Fibroblast of villous mesenchyme (primary cell): ENCODE results near the gene RGS9. TPM values are rescaled to one million over a fixed set of nuclear protein-coding genes. Genes with fewer than 3 reads are reported as not detected.

Experiments
- DNase-seq: peaks from one replicate; pipeline ENCODE4 v3.0.0-alpha.2; 2010; ENCODE audit warnings: low read depth
- H3K4me3 ChIP-seq: 2 replicates; pipeline ENCODE4 v1.5.1; 2011; ENCODE audit warnings: low read depth, mild to moderate bottlenecking, low read length
- total RNA-seq: library from RNA; depleted of rRNA; stranded (reverse); fragments of >200 nt; gene quantifications from 2 replicates; pipeline ENCODE4 v1.2.3, GENCODE V29; 2012
- TF ChIP-seq, protein P1 (sequence below): IDR thresholded peaks from 2 replicates; pipeline ENCODE4 v1.5.1; 2012; ENCODE audit warnings: low read depth, mild to moderate bottlenecking, low read length; ENCODE audit not compliant: insufficient read depth

The RGS9 gene
- total RNA-seq, 1 donor = 2.2 TPM

DNA sequence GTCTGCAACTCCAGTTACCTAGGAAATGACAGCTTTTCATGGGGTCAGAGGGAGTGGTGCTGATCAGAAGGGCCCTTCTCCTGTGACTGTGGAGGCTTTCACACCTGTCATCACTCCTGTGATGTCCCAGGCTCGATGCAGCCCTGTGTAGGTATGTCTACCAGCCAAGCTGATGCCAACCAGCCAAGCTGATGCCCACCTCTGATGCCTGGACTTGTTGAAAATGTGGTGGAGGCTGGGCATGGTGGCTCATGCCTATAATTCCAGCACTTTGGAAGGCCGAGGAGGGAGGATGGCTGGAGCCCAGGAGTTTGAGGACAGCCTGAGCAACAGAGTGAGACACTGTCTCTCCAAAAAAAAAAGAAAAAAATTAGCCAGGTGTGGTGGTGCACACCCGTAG is 33.7 kb upstream of the RGS9 start:
- H3K4me3 ChIP-seq = no peak overlapping the region
- TF ChIP-seq, protein P1, sequence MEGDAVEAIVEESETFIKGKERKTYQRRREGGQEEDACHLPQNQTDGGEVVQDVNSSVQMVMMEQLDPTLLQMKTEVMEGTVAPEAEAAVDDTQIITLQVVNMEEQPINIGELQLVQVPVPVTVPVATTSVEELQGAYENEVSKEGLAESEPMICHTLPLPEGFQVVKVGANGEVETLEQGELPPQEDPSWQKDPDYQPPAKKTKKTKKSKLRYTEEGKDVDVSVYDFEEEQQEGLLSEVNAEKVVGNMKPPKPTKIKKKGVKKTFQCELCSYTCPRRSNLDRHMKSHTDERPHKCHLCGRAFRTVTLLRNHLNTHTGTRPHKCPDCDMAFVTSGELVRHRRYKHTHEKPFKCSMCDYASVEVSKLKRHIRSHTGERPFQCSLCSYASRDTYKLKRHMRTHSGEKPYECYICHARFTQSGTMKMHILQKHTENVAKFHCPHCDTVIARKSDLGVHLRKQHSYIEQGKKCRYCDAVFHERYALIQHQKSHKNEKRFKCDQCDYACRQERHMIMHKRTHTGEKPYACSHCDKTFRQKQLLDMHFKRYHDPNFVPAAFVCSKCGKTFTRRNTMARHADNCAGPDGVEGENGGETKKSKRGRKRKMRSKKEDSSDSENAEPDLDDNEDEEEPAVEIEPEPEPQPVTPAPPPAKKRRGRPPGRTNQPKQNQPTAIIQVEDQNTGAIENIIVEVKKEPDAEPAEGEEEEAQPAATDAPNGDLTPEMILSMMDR = no peak
- no peak for DNase-seq

DNA sequence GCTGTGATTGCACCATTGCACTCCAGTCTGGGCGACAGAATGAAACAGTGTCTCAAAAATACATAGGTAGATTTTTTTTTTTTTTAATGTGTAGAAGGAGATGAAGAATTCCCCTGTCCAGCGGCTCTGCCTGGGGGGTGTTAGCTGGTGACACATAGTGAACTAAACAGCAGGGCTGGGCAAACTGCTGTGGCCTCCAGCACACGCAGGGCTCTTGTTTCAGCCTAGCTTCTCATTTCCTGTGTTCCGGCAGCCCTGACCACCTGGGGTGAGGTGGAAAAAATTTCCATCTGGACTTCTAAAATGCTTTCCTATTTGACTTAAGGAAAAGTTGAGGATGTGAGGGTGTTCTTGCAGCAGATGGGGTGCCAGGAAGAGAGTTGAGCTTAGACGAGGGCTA is 33.3 kb upstream of the RGS9 start:
- no peak for DNase-seq
- H3K4me3 ChIP-seq = no peak overlapping the region
- TF ChIP-seq, protein P1 = no peak

DNA sequence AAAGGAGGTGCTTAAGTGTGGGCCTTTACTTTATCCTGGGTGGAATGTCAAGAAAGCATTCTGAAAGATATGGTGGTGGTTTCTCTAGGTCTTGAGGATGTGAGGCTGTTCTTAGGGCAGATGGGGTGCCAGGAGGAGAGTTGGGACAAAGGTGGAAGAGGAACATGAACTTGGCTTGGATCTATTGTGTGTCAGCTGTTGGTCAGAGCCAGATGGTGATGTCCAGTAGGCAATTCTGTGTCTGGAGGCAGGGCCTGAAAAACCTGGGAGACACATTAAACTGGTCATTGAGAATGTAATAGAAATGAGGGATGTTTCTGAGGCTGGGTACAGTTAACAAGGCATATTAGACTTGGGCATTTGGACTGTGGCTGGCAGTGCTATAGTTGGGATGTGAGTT is 32.6 kb upstream of the RGS9 start:
- no peak overlapping the region for H3K4me3 ChIP-seq
- no peak for DNase-seq
- TF ChIP-seq, protein P1 = no peak

DNA sequence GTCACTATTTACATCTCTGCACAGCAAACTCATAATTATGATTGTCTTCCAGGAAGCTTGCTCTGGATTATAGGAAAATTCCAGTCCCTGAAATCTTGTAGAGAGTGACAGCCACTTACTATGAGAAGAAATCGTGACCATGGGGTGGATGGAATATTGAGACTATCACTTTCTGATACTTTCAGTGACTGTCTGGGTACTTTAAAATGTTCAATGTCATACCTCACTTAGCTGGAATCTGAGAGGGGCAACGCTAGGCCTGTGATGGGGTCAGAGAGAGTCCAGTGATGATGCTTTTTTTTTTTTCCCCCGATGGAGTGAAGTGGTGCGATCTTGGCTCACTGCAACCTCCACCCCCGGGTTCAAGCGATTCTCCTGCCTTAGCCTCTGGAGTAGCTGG is 32.2 kb upstream of the RGS9 start:
- TF ChIP-seq, protein P1 = no peak

DNA sequence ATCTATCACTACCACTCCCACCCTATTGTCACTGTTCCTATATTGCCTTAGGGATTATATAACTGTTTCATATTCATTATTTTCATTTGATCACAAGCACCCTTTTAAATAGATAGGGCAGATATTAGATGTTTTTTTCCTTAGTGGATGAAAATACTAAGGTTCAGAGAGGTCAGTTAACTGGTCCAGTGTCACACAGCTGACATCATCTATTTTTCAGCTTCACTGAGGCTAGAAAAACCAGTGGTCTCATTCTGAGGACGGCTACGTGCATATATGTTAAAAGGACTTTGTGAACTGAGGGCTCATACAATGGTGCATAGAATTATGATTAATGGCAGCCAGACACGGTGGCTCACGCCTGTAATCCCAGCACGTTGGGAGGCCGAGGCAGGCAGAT is 29.0 kb upstream of the RGS9 start:
- TF ChIP-seq, protein P1 = no peak
- H3K4me3 ChIP-seq = no peak overlapping the region
- no peak for DNase-seq

More for the DNA sequence above, 32.2 kb upstream of the RGS9 start:
- no peak overlapping the region for H3K4me3 ChIP-seq
- no peak for DNase-seq

DNA sequence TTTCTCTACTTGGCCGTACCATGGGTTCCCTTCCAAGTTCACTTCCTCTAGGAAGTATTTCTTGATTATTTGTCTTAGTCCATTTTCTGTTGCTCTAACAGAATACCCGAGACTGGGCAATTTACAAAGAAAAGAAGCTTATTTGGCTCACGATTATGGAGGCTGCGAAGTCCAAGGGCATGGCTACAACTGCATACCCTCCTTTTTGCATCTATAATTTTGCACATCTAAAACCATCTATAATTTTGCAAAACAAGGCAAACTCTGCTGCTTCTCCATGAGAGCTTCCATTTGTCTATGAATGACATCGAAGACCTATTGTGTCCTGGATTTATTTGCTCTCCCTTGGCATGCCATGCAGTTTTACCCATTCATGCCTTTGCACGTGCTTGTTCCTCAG is 27.6 kb upstream of the RGS9 start:
- DNase-seq = no peak
- TF ChIP-seq, protein P1 = no peak
- no peak overlapping the region for H3K4me3 ChIP-seq

DNA sequence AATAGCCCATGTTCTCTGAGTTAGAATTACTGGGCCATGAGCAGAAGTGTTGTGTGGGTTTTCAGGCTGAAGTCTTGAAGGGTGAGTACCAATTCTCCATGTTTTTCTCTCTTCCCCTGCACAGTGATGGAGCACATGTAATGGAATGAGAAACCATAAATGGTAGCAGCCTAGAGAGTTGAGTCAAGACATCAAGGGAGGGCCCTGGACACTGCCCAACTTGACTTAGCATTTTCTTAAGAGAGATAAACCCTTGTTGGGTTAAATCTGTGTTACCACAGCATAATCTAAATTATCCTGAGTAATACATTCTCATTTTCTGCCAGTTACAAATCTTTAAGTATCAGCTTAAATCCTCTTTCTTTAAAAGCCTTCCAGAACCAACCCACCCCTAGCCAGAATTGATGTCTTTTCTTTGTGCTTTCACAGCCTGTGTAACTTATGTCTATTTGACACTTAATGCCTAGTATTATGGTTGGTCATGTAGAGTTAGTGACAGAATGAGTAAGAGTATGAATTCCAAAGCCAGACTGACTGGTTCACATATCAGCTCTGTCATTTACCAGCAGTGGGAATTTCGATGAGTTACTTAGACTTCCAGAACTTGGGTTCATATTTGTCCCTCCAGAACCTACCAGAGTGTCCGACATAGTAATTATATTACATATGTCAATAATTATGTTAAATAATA is 27.0 kb upstream of the RGS9 start:
- no peak for DNase-seq
- TF ChIP-seq, protein P1 = no peak
- H3K4me3 ChIP-seq = no peak overlapping the region
